Stimulated activated naive B cell treated with anti-CD40 and anti-IgM and Interleukin-4, amounts not matched to agents 10 μg/mL and 1 μg/mL and 100 μg/mL, for 72 hours (primary cell): Measurements from ENCODE around the gene DOCK9.

Experiments used
- ATAC-seq, 2 donors: fragments of 150-1000 bp; cut with Tn5 transposase; replicated peaks; 2 replicates each; pipeline ENCODE4 v1.10.0; 2021; ENCODE audit warnings: moderate library complexity in 1 of 2
- DNase-seq: peaks from one replicate; pipeline ENCODE4 v3.0.0; 2021
- H3K27ac Mint-ChIP-seq: one replicate; pipeline ENCODE4 v1.8.0; 2022; ENCODE audit warnings: mild to moderate bottlenecking, mixed read lengths
- H3K27me3 Mint-ChIP-seq, 2 donors: one replicate each; pipeline ENCODE4 v1.8.0; 2022; ENCODE audit warnings: mixed read lengths in 2 of 2
- H3K36me3 Mint-ChIP-seq, 2 donors: one replicate each; pipeline ENCODE4 v1.8.0; 2022; ENCODE audit warnings: mixed read lengths in 2 of 2, mild to moderate bottlenecking in 1 of 2
- H3K4me1 Mint-ChIP-seq, 2 donors: one replicate each; pipeline ENCODE4 v1.8.0; 2022; ENCODE audit warnings: mixed read lengths in 2 of 2, mild to moderate bottlenecking in 1 of 2
- H3K4me3 Mint-ChIP-seq, 2 donors: one replicate each; pipeline ENCODE4 v1.8.0; 2022; ENCODE audit warnings: mild to moderate bottlenecking in 2 of 2, mixed read lengths in 2 of 2, moderate library complexity in 1 of 2
- H3K9me3 Mint-ChIP-seq, 2 donors: one replicate each; pipeline ENCODE4 v1.8.0; 2022; ENCODE audit warnings: mixed read lengths in 2 of 2, mild to moderate bottlenecking in 1 of 2

Gene DOCK9

DNA sequence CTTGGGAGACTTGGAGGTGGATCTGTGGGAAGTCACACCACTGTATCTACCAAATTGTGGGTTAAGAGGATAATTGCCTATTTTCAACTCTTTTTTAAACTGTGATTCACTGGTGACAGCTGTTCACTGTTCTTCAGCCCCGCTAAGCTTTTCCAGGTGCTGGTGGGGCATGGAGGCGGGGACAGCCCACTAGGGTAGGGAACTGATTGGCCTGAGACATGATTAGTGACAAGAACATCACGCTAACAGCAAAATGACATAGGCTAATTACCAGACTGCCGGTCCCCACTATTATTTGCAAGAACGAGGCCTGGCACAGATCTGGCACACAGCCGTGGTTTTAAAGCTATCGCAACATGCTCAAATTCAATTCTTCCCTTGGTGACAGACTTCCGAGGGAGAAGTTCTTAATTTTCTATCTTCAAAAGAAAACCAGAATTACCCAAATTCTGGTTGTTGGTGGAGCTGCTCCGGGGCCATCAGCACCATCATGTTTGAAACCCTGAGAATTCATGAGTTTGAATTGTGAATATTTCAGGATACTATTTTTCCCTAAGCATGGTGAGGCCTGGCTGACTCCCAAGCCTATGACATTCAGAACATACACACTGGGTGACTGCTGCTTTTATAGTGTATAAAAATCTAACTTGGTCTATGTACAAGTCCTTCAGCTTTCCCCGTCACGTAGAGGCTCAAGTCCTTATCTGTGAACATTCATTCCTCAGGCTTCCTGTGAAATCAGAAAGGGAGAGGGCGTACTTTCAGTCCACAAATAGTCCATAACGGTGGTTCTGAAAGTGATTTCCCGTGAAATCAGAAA is 17.9 kb downstream of the DOCK9 start:
- ATAC-seq (peak in 1 of 2 donors; percentile 10), DNase-seq (no peak)
- no peak overlapping the region for H3K4me3 Mint-ChIP-seq
- peaks cover 5 to 12% of the 10 kb centered on the region in 2 donors for H3K4me1 Mint-ChIP-seq
- peaks cover 0 to 5% of the 10 kb centered on the region in 2 donors for H3K36me3 Mint-ChIP-seq
- H3K27ac Mint-ChIP-seq: no peak overlapping the region
- H3K9me3 Mint-ChIP-seq: peaks cover 0 to 2% of the 10 kb centered on the region in 2 donors
- H3K27me3 Mint-ChIP-seq: no peaks in the 10 kb centered on the region

DNA sequence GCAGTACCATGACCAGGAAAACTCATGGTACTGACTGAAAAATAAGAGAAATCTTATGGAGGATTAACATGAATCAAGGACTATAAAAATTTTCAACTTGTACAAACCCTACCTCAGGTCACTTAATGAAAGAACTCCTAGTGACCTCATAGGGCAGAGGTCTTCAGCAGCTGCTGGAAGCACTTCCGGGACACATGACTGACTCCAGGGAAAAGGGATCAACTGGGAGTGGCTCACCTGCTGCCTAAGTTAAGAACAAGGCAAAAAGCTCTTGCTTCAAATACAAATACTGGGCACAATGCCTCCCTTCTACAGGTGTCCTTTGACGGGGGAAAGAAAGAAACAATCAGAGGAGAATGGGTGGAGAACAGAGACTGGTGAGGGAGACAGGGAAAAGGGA is 18.6 kb downstream of the DOCK9 start:
- H3K27ac Mint-ChIP-seq: no peak overlapping the region
- H3K9me3 Mint-ChIP-seq: peaks cover 0 to 2% of the 10 kb centered on the region in 2 donors
- no peaks in the 10 kb centered on the region for H3K27me3 Mint-ChIP-seq
- H3K4me3 Mint-ChIP-seq: no peak overlapping the region
- peaks cover 0 to 7% of the 10 kb centered on the region in 2 donors for H3K36me3 Mint-ChIP-seq
- DNase-seq (no peak), ATAC-seq (no peak)
- peaks cover 5 to 12% of the 10 kb centered on the region in 2 donors for H3K4me1 Mint-ChIP-seq

DNA sequence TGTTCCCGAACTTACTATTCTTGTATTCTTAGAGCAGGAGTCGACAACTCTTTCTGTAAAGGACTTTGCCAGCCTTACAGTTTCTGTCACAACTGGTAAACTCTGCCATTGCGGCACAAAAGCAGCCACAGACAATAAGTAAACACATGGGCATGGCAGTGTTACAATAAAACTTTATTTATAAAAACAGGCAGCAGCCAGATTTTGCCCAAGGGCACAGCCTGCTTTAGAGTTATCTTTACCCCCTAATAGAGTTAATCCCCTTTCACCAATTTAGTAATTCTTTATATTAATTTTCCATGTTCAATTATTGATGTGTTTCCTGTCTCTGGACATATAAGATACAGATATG is 19.4 kb downstream of the DOCK9 start:
- DNase-seq (no peak), ATAC-seq (no peak)
- Mint-ChIP-seq H3K36me3 (peaks cover 0 to 10% of the 10 kb centered on the region in 2 donors), H3K9me3 (peaks cover 0 to 2% of the 10 kb centered on the region in 2 donors), H3K4me3 (no peak overlapping the region), H3K27ac (no peak overlapping the region), H3K27me3 (no peaks in the 10 kb centered on the region), H3K4me1 (peaks cover 5 to 12% of the 10 kb centered on the region in 2 donors)

DNA sequence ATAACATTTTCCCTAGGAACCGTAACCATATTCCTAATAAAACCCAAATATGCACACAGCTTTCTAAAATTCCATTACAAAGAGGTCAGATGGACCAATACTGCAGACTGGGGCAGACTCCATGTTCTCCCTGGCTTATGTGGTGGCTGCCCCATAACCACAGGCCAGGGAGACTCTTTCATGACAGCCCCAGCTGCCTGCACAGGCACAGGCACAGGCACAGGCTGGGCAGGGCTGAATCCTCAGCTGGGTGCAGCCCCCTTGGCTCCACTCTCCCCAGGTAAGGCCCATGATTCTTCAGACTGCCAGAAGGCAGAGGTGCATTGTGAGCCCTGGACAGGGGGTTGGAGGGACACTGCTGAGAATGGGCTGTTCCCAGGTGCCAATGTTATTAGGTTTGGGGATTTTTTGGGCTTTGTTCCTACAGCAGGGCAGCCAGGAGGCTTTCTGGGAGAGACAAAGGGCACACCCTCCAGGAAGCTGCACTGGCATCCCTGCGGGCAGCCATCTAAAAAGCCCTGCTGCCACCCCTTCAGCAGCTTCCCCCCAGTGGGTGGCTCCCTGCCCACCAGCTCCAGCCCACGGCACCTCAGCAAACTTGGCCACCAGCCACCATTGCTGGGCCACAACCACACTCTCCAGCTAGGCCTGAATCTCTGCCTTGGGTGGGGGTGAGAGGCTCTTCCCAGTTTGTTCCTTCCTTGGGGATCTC is 20.0 kb downstream of the DOCK9 start:
- peaks cover 0 to 10% of the 10 kb centered on the region in 2 donors for H3K36me3 Mint-ChIP-seq
- ATAC-seq (no peak), DNase-seq (no peak)
- H3K27ac Mint-ChIP-seq: no peak overlapping the region
- peaks cover 0 to 2% of the 10 kb centered on the region in 2 donors for H3K9me3 Mint-ChIP-seq
- no peaks in the 10 kb centered on the region for H3K27me3 Mint-ChIP-seq
- peaks cover 5 to 12% of the 10 kb centered on the region in 2 donors for H3K4me1 Mint-ChIP-seq
- H3K4me3 Mint-ChIP-seq: no peak overlapping the region

DNA sequence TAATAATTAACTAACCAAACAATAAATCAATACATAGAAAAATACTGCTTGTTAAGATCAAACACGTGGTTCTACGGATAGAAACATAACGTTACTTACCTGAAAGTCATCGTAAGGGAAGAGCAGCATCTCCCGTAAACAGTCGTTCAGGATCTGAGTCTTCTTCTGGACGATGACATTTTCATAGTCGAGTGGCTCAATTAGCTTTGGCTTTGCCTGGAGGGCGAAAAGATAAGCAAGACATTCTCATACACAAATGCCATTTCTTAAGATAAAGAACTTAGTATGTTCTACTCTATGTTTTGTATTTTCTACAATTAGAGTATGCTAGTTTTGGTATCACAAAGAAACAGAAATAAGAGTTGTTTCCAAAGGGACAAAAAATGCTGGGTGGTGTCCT is 22.5 kb downstream of the DOCK9 start:
- H3K4me3 Mint-ChIP-seq: no peak overlapping the region
- ATAC-seq (no peak), DNase-seq (no peak)
- H3K27me3 Mint-ChIP-seq: no peaks in the 10 kb centered on the region
- no peak overlapping the region for H3K27ac Mint-ChIP-seq
- peaks cover 0 to under 1% of the 10 kb centered on the region in 2 donors for H3K4me1 Mint-ChIP-seq
- peaks cover 0 to 17% of the 10 kb centered on the region in 2 donors for H3K36me3 Mint-ChIP-seq
- no peaks in the 10 kb centered on the region for H3K9me3 Mint-ChIP-seq

DNA sequence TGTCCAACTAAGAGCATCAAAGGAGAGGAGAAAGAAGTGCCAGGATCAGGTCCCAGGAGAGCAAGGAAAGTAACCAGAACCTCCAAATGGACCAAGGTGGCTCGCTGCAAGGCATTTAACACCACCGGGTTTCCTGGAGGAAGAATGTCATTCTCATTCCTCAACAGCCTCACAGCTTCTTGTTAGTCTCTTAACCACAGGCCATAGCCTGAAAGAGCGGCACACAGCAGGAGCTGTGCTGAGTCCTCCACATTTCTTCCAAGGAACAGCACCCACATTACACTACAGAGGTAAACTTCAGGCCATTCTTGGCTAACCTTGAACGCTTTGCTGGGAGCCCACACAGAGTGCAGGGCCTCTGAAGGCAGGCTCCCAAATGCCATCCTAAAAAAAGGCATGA is 23.6 kb downstream of the DOCK9 start:
- Mint-ChIP-seq H3K27me3 (no peaks in the 10 kb centered on the region), H3K36me3 (peaks cover 5 to 22% of the 10 kb centered on the region in 2 donors), H3K4me3 (no peak overlapping the region), H3K4me1 (no peaks in the 10 kb centered on the region), H3K27ac (no peak overlapping the region), H3K9me3 (no peaks in the 10 kb centered on the region)
- no peak for ATAC-seq
- DNase-seq: no peak

DNA sequence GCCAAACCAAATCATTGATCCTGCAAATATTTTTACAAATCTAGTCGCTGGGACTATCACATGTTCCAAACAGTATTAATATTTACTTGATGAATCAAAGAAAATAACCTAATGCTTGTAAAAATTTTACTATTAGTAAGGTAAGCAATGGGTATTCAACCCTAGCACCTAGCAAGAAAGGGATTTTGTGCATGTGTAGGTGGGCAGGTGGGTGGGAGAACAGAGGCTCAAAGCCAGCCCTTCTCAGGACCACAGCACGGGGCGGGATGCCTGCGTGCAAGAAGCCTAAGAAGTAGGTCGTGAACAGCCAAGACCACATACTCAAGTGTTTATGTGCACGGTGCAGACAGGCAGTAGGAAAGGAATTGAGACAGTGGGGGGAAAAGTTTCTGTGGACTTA is 26.6 kb downstream of the DOCK9 start:
- H3K4me1 Mint-ChIP-seq: no peaks in the 10 kb centered on the region
- H3K9me3 Mint-ChIP-seq: no peaks in the 10 kb centered on the region
- H3K27ac Mint-ChIP-seq: no peak overlapping the region
- H3K4me3 Mint-ChIP-seq: no peak overlapping the region
- no peak for ATAC-seq
- H3K27me3 Mint-ChIP-seq: no peaks in the 10 kb centered on the region
- peaks cover 5 to 23% of the 10 kb centered on the region in 2 donors for H3K36me3 Mint-ChIP-seq
- DNase-seq: no peak

DNA sequence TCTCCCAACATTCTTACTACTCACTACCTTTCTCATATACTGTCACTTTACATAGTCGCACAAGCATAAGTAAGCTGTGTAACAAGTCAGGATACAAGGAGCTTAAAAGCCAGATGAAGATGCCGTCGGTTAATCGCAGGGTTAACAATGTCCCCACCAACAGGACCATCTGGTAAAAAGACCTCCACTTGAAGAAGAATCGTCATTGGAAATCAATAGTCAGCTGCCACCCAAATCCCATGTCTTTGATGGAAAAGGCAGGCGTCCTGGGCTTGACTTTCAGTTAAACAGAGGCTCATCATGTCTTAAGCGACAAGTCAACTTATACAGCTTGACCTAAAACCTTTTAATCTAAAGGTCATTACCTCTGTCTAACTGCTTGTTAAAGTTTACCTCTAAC is 27.2 kb downstream of the DOCK9 start:
- Mint-ChIP-seq H3K9me3 (no peaks in the 10 kb centered on the region), H3K27ac (no peak overlapping the region), H3K36me3 (peaks cover 5 to 23% of the 10 kb centered on the region in 2 donors), H3K4me3 (no peak overlapping the region), H3K27me3 (no peaks in the 10 kb centered on the region), H3K4me1 (no peaks in the 10 kb centered on the region)
- no peak for ATAC-seq
- DNase-seq: no peak

DNA sequence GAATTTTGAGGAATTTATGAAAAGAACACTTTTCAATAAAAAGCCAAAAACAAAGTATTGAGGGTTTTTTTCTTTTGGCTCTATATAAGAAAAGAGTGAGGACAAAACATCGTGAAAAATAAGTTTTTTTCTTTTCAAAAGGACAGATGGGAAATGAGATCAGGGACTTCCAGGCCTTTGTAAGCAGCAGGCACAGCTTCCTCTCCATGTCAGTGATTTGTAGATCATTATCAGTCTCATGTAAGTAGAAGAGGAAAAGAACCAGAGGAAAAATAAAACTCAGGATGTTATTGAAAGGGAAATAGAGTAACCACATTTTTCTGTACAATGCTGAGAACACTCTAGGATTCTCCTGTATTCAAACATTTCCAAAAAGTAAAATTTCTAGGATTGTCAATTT is 29.9 kb downstream of the DOCK9 start:
- H3K27ac Mint-ChIP-seq: no peak overlapping the region
- no peaks in the 10 kb centered on the region for H3K27me3 Mint-ChIP-seq
- ATAC-seq: no peak
- DNase-seq: no peak
- H3K4me1 Mint-ChIP-seq: no peaks in the 10 kb centered on the region
- H3K36me3 Mint-ChIP-seq: peaks cover 8 to 14% of the 10 kb centered on the region in 2 donors
- H3K9me3 Mint-ChIP-seq: no peaks in the 10 kb centered on the region
- H3K4me3 Mint-ChIP-seq: no peak overlapping the region

DNA sequence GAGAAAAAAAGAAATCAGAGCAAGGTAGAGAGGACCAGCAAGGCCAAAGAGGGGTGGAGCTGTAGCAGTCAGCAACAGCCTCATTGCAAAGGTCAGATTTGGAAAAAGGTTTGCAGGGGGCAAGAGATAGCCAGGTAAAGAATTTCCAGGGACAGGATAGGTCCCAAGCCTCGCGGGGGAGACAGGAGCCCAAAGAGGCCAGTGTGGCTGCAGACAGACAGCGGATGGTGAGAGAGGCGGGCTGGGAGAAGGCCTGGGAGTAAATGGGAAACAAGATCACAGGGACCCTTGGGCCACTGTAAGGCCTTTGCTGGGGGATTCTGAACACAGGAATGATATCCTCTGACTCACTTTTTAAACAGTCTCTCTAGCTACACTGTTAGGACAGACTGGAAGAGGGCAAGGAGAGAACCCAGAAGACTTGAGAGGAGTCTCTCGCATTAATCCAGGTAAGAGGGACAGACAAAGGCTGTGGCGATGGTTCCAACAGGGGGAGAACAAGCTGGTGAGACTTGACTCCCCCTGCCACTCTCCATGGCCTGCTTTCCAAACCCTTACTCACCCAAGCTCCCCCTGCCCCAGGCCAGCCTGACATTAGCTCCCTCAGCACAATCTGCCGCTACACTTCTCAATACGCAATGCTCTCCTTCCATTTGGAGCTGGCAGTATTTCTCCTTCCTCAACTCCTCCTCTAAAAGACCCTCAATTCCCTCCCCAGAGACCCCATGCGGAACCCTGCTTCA is 31.8 kb downstream of the DOCK9 start:
- Mint-ChIP-seq H3K4me1 (no peaks in the 10 kb centered on the region), H3K27me3 (no peaks in the 10 kb centered on the region), H3K4me3 (no peak overlapping the region), H3K9me3 (no peaks in the 10 kb centered on the region), H3K36me3 (peaks cover 6 to 8% of the 10 kb centered on the region in 2 donors), H3K27ac (peak overlapping the region; percentile 27)
- ATAC-seq (no peak), DNase-seq (no peak)

DNA sequence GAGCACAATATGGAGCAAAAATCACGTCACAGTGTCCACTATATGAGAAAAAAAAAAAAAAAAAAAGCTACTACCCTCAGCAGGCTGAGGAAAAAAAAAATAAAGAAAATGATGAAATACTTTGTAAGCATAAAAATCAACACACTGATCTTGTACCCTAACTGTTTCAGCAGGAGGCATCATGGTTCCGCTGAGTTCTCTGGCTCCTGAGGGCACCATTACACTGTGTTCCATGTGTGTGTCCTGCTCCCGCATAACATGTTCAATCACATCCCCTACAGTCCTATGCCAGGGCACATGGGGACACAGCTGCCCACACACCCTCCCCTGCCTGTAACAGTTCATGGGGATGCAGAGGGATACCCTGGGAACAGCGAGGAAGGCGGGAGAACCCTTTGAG is 33.5 kb downstream of the DOCK9 start:
- Mint-ChIP-seq H3K27me3 (no peaks in the 10 kb centered on the region), H3K9me3 (no peaks in the 10 kb centered on the region), H3K36me3 (peaks cover 2 to 3% of the 10 kb centered on the region in 2 donors), H3K4me1 (no peaks in the 10 kb centered on the region), H3K4me3 (no peak overlapping the region), H3K27ac (no peak overlapping the region)
- DNase-seq (no peak), ATAC-seq (no peak)

DNA sequence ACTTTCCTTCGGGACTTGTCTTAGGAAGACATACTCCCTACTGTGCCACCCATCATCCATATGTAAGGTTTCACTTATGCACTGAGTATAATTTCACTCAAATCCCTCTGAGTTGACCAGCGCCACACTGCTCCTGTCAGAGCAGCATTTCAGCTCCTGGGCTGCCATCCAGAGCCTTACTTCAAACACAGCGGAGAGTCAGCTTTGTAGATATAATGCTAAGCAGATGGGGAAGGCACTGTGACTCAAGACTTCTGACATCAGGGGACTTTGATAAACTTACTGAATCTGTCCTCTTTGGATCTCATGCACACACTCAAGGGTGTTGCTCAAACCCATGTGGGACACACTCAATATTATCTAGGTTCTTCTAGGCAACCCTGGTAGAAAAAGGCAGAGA is 34.9 kb downstream of the DOCK9 start:
- H3K27me3 Mint-ChIP-seq: no peaks in the 10 kb centered on the region
- no peak for DNase-seq
- no peak overlapping the region for H3K27ac Mint-ChIP-seq
- no peaks in the 10 kb centered on the region for H3K9me3 Mint-ChIP-seq
- peaks cover 0 to 3% of the 10 kb centered on the region in 2 donors for H3K36me3 Mint-ChIP-seq
- ATAC-seq: no peak
- no peak overlapping the region for H3K4me3 Mint-ChIP-seq
- H3K4me1 Mint-ChIP-seq: peaks cover 0 to 5% of the 10 kb centered on the region in 2 donors

DNA sequence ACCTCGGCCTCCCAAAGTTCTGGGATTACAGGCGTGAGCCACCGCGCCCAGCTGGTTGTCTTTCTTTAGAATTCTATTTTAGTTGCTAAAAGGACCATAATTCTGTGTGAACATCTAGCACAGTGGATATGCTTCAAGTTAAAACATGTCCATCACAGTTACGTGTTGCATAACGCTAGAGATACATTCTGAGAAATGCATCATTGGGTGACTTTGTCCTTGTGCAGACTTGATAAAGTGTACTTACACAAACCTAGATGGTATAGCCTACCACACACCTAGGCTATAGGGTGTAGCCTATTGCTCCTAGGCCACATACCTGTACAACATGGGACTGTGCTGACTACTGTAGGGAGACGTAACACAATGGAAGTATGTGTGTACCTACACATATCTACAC is 35.4 kb downstream of the DOCK9 start:
- Mint-ChIP-seq H3K27me3 (no peaks in the 10 kb centered on the region), H3K36me3 (peaks cover 0 to 3% of the 10 kb centered on the region in 2 donors), H3K27ac (no peak overlapping the region), H3K9me3 (no peaks in the 10 kb centered on the region), H3K4me3 (no peak overlapping the region), H3K4me1 (peaks cover 0 to 5% of the 10 kb centered on the region in 2 donors)
- ATAC-seq (no peak), DNase-seq (no peak)

DNA sequence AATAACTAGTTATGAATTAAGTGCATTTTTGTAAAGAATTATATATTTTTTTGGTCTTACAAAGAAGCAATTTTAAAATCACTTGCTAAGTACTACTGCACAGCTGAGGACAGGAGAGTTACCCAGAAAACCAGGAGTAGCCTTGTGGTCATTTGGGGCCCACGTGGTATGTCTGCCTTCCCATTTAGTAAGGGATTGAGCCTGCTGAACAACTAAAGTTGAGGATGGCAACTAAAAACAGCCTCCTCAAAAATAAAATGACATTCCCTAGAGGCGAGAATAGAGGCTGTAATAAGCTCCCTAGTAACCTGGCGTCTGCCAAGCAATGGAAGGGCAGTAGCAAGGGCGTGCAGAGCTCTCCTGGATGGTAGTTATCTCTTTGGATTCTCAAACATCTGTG is 36.3 kb downstream of the DOCK9 start:
- H3K9me3 Mint-ChIP-seq: no peaks in the 10 kb centered on the region
- peaks cover 0 to 5% of the 10 kb centered on the region in 2 donors for H3K4me1 Mint-ChIP-seq
- H3K36me3 Mint-ChIP-seq: peaks cover 0 to 3% of the 10 kb centered on the region in 2 donors
- no peak overlapping the region for H3K27ac Mint-ChIP-seq
- DNase-seq (no peak), ATAC-seq (no peak)
- H3K27me3 Mint-ChIP-seq: no peaks in the 10 kb centered on the region
- no peak overlapping the region for H3K4me3 Mint-ChIP-seq
